ENCODE data around the gene RBP4.

Gene RBP4

DNA sequence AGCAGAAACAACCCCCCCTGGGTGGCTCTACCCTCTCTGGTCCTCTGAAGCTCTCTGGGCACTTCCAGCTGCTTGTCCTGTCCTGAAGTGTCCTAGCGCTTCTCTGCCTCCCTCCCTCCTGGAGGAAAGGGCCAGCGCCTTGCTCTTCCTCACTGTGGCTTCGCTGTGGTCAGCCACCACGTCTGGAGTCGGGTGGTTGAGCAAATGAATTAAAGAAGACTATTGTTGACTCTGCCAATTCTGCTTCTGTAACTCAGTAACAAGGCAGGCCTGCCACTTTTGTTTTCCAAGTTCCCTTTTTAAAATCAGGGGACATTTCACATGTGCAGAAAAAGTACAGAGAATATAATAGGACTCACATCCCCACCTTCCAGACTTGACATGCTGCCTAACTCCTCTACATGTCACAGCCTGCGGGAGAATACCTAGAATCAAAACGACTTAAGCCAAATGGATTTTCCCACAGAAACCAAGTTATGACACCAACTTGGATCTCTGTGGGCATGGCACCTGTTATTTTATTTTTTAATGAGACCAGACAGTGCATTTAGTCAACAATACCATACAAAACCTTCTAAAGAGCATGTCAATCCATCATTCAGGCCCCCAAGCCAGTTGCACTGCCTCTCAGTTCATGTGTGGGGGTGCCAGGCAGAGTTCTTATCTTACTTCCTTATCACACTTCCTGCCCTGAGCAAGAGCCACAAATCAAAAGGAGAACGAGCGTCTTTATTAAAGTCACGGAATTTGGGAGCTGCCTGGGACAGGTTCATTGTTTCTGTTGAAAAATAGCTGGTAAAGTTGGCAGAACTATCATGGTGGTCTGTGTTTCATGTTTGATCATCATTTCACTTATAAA lies 27.8 kb downstream of the RBP4 start:
- TF ChIP-seq, protein P1, sequence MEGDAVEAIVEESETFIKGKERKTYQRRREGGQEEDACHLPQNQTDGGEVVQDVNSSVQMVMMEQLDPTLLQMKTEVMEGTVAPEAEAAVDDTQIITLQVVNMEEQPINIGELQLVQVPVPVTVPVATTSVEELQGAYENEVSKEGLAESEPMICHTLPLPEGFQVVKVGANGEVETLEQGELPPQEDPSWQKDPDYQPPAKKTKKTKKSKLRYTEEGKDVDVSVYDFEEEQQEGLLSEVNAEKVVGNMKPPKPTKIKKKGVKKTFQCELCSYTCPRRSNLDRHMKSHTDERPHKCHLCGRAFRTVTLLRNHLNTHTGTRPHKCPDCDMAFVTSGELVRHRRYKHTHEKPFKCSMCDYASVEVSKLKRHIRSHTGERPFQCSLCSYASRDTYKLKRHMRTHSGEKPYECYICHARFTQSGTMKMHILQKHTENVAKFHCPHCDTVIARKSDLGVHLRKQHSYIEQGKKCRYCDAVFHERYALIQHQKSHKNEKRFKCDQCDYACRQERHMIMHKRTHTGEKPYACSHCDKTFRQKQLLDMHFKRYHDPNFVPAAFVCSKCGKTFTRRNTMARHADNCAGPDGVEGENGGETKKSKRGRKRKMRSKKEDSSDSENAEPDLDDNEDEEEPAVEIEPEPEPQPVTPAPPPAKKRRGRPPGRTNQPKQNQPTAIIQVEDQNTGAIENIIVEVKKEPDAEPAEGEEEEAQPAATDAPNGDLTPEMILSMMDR (IDR thresholded peaks at IDR 0.05; ENCODE audit: low read depth, low read length, missing control alignments) = no peak
- in situ Hi-C loops (cut with HindIII; ENCODE audit: low sequenced_read_pairs) = loop anchor here (5.0 kb wide), 1 partner anchor 59 kb away; no protein-coding TSS in a partner anchor
- H3K4me3 ChIP-seq (ENCODE audit: low read depth, low read length) = no peak overlapping the region
- DNase-seq (ENCODE audit: low read depth) = no peak

DNA sequence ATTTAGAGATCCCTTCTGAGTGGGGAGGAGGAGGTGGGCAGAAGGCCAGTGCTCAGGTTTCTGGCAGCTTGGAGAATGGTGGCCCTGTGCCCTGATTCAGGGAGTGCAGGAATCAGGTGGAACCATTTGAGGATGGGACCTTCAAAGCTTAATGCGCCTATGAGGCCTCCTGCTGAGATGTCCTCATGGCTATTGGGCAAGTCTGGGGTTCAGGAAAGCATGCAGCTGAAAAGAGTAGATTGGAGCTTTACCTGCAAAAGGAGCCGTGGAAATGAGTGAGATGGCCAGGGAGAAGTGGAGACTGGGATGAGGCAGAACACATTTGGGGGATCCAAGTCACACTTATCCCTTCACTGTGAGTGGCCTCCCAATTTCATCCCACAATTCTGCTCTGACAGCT lies 28.4 kb downstream of the RBP4 start:
- H3K4me3 ChIP-seq (ENCODE audit: low read depth, low read length) = no peak overlapping the region
- no peak for DNase-seq (ENCODE audit: low read depth)
- TF ChIP-seq, protein P1 (IDR thresholded peaks at IDR 0.05; ENCODE audit: low read depth, low read length, missing control alignments) = no peak
- in situ Hi-C loops (cut with HindIII; ENCODE audit: low sequenced_read_pairs) = loop anchor here (5.0 kb wide), 1 partner anchor 60 kb away; no protein-coding TSS in a partner anchor

DNA sequence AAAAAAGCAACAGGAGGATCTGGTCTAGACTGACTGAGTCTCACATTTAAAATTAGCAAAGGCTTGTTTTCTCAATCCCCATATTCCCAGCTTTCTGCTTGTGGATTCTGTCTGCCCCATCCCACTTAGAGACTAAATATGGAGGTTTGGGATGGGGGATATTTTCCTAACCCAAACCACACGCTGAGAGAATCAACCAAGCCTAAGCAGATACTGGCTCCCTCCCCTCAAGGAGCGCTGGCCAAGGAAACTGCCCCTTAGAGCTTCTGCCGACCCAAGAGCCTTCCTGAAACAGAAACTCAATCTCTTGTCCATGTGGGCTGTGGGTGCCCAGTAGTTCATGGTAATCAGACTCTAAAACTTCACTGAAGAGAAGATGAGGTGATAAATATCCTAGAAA lies 30.7 kb downstream of the RBP4 start:
- no peak for DNase-seq (ENCODE audit: low read depth)
- no peak overlapping the region for H3K4me3 ChIP-seq (ENCODE audit: low read depth, low read length)
- in situ Hi-C loops (cut with HindIII; ENCODE audit: low sequenced_read_pairs) = loop anchor here (5.0 kb wide), 1 partner anchor 62 kb away; no protein-coding TSS in a partner anchor
- TF ChIP-seq, protein P1 (IDR thresholded peaks at IDR 0.05; ENCODE audit: low read depth, low read length, missing control alignments) = no peak

DNA sequence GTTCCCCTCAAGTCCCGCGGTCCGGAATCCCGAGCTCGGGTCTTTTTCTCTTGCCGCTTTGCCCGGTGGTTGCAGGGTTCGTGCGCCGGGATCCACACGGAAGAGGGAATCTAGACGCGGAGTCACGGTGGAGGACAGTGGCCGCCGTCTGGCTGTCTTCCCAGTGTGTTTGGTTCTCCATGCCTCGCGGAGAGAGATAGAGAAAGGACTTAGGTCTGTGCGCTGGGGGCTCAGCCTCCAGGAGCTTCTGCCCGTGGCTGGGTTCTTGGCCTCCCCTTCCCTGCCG lies 33.0 kb downstream of the RBP4 start:
- in situ Hi-C loops (cut with HindIII; ENCODE audit: low sequenced_read_pairs) = no loop called here
- TF ChIP-seq, protein P1 (IDR thresholded peaks at IDR 0.05; ENCODE audit: low read depth, low read length, missing control alignments) = no peak
- no peak for DNase-seq (ENCODE audit: low read depth)
- H3K4me3 ChIP-seq (ENCODE audit: low read depth, low read length) = no peak overlapping the region

DNA sequence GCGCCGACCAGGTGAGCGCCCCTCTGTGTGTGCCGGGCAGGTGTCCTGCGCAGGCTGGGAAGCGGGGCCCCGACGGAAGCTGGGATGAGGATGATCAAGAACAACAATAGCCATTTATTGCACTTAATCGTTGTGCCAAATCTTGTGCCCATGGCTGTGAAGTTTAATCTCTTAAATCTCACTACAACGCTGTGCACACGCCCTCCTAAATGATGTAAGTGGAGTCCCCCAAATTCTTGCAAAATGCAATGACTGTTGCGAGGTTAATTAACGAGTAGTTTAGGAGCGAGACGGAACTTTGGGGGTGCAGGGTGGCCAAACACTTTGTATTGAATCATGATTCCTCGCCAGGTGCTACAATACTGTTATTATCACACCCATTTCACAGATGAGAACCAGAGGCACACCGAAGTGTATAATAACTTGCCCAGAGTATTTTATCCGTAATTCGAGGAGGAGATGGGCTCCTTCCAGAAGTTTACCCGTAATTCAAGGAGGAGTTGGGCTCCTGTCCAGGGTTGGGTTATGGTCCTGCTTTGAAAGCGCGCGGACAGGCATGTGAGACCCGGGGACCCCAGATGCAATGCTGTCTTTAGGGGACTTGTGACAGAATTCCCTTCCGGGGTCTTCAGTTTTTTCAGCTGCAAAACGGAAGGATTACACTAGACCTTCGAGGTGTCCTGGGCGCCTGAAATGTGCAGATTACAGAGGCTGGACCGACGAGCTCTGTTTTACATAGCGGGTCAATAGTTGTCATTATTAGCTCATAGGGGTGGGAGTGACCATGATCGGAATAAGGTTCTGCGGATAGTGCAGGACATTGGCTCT lies 33.5 kb downstream of the RBP4 start:
- TF ChIP-seq, protein P1 (IDR thresholded peaks at IDR 0.05; ENCODE audit: low read depth, low read length, missing control alignments) = no peak
- DNase-seq (ENCODE audit: low read depth) = no peak
- no peak overlapping the region for H3K4me3 ChIP-seq (ENCODE audit: low read depth, low read length)
- in situ Hi-C loops (cut with HindIII; ENCODE audit: low sequenced_read_pairs) = no loop called here

DNA sequence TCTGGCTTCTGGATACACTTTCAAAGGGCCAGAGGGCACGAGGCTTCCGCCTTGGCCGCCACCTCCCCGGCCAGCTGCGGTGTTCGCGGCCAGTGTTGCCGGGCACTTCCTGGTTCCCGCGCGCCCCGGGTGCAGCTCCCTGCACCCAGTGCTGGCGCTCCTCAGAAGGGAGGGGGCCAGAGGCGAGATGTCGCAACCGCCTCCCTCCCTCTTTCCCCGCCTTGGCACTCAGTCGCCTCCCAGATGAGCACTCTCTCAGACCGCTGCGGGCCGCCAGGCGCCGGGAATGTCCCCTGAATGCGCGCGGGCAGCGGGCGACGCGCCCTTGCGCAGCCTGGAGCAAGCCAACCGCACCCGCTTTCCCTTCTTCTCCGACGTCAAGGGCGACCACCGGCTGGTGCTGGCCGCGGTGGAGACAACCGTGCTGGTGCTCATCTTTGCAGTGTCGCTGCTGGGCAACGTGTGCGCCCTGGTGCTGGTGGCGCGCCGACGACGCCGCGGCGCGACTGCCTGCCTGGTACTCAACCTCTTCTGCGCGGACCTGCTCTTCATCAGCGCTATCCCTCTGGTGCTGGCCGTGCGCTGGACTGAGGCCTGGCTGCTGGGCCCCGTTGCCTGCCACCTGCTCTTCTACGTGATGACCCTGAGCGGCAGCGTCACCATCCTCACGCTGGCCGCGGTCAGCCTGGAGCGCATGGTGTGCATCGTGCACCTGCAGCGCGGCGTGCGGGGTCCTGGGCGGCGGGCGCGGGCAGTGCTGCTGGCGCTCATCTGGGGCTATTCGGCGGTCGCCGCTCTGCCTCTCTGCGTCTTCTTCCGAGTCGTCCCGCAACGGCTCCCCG lies 34.4 kb downstream of the RBP4 start, which contains the start of gene FFAR4:
Gene FFAR4 (plus strand): TSS at position 231 of the 842 bp plus-strand sequence. CDS start 56 bp downstream, at position 287.
- TF ChIP-seq, protein P1 (IDR thresholded peaks at IDR 0.05; ENCODE audit: low read depth, low read length, missing control alignments) = no peak
- DNase-seq (ENCODE audit: low read depth) = no peak
- no peak within 1 kb of the TSS for H3K4me3 ChIP-seq (ENCODE audit: low read depth, low read length)
- in situ Hi-C loops (cut with HindIII; ENCODE audit: low sequenced_read_pairs) = no loop called here
